ENCODE measurements around the gene BRD1.

The BRD1 gene

DNA sequence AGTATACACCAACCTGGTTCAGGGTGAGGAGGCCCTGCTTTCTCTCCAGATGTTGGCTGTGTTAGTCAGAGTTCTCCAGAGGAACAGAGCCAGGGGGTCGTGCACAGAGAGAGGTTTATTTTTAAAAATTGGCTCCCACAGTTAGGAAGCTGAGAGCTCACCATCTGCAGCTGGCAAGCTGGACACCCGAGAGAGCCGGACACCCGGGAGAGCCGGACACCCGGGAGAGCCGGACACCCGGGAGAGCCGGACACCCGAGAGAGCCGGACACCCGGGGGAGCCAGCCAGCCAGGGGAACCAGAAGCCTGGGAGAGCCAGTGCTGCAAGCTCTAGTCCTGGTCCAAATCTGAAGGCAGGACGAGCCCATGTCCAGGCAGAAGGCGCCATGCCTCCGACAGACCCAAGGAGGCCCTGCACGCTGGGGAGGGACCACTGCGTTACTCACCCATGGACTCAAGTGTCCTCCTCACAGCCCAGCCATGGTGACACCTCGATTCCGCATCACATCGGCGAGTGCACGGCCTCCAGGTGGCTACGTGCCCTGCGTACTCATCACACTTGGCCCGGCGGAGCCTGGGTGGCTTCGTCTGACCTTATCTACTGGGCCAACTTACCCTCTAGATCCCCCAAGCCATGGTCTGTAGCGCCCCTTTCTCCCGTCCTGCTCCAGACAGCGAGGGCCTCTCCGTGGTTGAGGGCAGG is 99.0 kb downstream of the BRD1 start:
- DNase-seq (ENCODE audit: low read depth, low spot score): no peak

DNA sequence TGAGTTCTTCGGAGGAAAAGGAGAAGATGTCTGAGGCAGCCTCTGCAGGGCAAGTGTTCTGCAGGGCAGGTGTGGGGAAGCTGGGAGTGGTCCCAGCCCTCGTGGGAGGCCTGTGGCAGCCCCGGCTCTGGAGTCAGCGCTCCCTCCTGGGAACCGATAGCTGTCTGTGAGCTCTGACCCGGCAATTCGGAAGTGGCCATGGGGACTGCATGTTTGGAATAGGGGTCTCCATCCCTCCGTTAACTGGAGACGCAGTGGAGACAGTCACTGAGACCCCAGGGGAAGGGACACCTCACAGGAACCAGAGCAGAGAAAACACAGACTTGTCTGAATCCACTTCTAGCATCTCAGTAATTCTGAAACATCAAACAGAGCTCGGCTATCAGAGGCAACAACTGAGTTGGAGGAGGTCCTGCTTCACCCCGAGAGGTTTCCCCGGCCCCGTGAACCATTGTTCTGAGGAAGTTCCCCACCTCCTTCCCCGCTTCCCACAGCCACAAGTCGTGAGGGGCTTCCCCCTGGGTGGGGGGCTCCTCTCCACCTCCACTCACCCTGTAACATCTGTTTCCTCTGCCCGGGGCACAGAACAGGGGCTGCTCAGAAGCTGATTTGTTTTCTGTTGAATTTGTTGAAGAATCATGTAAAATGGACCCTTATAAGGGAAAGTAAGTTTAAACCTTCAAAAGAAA is 99.6 kb downstream of the BRD1 start:
- DNase-seq (ENCODE audit: low read depth, low spot score): no peak

DNA sequence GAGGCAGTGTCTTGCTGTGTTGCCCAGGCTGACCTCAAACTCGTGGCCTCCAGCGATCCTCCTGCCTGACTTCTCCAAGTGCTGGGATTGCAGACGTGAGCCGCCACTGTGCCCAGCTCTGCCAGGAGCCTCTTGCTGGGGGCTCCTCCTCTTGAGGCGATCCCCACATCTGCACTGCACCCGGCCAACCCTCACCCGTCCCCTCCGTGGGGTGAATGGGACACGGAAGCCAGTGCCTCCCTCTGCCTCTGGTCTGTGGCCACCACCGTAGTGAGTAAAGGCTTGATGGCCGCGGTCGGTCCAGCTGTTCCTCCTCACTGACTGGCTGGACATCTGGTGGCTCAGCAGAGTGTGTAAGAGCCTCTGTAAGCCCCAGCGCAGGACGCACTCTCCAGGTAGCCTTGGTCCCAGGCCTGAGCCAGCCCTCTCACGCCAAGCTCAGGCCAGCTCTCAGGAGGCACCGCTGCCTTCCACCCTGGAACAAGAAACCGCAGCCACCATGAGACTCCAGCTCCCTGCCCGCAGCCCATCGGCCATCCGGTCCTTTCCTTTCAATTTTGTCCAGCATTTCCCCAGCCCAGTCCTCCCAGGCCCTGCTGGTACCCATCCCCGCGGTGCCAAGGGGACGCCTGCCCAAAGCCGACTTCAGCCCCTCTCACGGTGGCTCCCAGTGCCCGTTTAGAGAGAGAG is 100.3 kb downstream of the BRD1 start:
- no peak for DNase-seq (ENCODE audit: low read depth, low spot score)

DNA sequence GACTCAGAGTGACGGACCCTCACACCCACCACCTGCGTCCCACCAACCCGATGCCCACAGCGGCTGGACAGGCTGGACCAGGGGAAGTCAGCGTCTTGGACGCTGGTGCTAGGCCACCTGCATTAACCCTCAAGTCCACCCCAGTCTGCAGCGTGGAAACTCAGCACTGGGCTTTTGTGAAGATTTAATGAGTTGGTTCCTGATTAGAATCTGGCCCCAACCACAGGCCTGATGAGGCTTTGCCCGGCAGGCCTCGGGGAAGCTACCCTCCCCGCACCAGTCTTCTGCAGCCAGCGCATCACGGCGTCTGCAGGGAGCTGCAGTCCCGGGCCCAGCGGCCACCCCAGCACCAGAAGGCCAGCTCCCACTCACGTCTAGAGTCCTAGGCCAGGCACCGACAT is 101.0 kb downstream of the BRD1 start:
- no peak for DNase-seq (ENCODE audit: low read depth, low spot score)

DNA sequence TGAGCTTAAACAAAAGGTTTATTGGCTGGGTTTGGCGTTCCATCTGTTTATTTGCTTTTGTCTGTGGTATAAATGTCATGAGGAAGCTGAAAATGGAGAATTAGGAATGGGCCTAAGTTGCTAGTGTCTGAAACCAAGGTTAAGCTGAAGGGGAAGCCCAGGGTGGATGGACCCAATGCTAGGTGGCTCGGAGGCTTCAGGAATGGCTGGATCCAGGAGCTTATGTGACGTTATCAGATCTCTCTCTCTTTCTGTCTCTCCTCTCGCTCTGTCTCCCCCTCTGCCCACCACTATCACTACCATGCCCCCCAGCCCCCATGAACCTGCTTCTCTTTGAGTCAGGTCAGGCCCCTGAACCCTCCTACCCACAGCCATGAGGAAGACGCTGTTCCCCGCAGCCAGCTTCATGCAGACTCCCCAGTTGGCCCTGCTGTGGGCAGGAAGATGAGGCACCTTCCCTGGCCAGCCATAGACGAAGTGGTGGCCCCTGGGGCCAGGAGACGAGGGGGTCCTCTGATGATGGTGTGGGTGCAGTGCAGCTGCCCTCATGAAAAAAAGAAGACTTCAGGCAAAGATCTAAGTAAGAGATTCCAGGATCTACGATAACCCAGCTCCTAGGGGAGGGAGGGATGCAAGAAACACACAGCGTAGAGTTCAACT is 101.5 kb downstream of the BRD1 start:
- no peak for DNase-seq (ENCODE audit: low read depth, low spot score)

DNA sequence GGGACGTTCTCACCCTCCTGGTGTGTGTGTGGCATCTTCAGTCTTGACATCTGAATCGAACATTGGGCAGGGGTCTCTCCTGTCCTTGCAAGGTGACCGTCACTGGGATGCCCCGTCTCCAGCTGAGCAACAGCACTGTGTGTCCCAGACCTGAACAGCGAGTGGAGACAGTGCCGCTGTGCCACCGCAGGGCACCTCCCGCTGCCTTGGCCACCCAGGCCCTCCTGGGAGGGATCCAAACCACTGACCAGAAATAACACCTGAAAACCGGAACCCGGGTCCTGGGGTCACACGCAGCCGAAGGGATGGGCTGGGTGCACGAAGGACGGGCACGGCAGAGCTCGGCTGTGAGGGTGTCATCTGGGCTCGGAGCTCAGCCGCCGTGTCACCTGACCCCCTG is 102.2 kb downstream of the BRD1 start:
- no peak for DNase-seq (ENCODE audit: low read depth, low spot score)

DNA sequence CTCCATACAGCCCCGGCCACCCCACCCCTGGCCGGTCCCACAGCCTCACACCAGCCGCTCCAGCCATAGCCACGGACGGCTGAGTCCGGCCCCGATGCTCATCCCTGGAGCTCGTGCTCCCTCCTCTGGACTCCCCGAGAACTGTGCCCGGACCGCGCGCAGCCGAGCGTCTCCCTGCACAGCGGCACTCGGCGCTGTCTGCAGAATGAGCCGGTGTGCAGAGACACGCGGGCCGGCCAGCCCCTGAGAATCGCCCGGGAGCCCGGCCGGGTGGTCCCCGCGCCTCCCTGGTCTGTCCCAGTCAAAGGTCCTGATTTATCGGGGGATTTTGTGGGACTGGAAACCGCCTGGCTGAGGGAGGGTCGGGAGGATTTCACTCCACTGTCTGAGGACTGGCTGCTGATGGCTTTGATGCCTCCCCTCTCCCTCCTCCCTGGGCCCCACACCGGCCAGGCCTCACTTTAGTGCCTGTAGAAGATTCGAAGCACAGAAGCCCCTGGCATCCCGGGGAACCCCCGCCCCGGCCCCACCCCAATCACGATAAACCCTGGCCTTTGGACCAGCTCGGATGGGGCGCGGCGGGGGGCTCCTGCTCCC is 102.7 kb downstream of the BRD1 start:
- DNase-seq (ENCODE audit: low read depth, low spot score): no peak

DNA sequence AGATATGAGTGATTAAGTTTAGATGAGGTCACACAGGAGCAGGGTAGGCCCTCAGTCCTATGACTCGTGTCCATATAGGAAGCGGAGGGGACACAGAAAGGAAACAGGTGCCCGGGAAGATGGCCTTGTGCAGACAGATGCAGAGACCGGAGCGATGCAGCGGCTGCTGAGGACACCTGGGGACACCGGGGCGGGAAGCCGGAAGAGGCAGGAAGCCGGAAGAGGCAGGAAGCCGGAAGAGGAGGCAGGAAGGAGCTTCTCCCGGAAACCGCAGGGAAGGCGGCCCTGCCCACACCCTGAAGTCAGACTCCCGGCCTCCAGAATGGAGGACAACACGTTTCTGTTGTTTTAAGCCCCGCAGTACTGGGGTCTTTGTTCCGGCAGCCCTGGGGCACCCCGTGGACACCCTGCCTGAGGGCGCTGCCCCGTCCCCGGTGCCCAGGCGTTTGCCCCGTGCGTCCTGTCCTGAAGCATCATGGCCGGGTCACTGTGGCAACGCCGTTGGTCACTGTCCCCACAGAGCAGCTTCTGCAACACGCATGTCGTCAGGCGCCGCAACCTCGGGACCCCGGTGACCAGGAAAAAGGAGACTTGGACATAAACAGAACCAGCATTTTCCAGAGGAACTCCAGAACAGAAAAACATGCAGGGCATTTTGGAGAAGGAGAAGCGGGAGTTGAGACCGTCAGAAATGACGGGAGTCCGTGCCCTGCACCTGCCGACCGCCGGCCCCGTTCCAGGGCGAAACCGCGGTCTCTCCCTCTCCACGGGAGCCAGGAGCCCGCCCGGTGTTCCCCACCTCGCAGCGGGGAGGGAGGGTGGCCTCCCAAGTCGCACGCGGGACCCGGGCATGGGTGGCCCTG is 103.4 kb downstream of the BRD1 start:
- no peak for DNase-seq (ENCODE audit: low read depth, low spot score)

DNA sequence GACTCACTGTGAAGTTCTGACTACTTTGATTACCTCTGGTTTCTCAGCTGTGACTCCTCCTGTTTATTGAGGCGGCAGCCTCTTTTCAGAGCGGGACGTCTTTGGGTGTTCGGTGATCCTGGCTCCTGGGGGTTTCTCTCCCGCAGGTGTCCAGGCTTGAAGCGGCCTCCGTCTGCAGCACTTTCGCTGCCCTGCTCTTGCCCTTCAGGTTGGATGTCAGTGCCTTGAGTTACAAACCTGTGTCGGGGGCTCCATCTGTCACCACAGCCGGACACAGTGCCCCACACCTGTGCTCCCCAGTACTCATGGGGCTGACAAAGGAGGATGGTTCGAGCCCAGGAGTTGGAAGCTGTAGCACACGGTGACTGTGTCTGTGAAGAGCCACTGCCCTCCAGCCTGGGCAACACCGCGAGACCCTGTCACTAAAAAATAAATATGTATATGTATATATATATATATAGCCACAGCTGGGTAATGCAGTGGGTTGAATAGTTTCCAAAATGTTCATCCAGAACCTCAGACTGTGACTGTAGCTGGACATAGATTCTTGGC is 104.1 kb downstream of the BRD1 start:
- no peak for DNase-seq (ENCODE audit: low read depth, low spot score)
